ENCODE measurements around the gene CHD5. TPM values are rescaled to one million over a fixed set of nuclear protein-coding genes. Genes with fewer than 3 reads are reported as not detected.
"Not testable (repeated sequence)": the region's sequence is repeated elsewhere in the genome, so short reads cannot be mapped to it uniquely, and the experiment has no call there.

Gene CHD5
- total RNA-seq, result 0.09 TPM

DNA sequence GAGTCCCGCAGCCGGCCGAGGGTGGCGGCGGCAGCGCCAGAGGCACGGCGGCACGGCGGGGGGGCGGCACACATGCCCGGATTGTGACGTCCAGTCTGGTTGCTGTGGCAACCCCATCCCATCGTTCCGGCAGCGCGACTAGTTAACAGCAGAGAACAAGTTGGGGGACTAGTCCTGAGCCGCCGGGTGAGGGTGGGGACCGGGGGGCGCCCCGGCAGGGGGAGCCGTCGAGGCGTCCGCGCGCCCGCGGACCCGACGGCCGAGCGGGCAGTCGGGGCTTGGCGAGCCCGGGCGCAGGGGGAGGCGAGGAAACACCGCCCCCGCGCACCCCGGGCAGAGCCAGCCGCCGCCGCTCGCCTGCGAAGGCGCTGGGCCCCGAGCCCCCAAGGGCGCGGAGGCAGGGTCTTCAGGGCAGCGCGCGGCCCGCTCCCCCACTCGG, at the start of gene CHD5:
TSS of gene CHD5 (minus strand) at position 54 of the 439 bp plus-strand sequence. CDS start 298 bp downstream, outside the sequence.
- intact Hi-C loops (cut with DNase I), result no loop called here
- ATAC-seq, result no peak
- no peak for DNase-seq (ENCODE audit: low spot score)

DNA sequence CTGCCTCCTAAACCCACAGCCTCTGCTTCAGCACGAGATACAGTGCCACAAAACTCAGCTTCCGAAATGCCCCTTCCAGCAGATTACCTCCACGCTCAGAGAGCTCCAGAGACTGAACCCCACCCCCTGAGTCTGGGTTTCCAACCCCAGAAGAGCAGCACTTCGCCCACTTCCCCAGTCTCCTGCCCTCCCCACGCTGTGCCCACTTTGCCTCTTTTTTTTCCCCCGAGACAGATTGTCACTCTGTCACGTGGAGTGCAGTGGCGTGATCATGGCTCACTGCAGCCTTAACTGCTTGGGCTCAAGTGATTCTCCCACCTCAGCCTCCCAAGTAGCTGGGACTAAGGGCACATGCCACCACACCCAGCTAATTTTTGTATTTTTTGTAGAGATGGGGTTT, 45.5 kb upstream of the CHD5 start:
- intact Hi-C loops (cut with DNase I), result no loop called here
- DNase-seq (ENCODE audit: low spot score) (no peak), ATAC-seq (no peak)

DNA sequence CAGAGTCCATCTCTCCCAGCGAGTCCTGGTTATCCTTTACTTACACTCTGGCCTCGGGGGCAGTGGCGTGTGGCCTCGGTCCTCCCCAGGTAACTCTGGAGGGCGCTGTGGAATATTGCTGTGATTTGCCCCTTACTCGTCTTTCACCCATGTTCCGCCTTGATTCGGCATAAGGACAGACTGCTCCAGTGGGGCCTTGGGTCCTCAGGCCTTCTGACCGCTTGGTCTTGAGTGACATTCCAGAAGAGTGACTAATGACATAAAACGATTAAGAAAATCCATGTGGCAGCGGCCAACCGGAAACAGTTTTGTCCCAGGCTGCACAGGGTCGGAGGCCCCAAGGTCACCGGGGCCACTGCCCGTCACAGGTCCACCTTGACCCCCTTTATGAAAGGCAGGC, 44.6 kb upstream of the CHD5 start:
- no peak for DNase-seq (ENCODE audit: low spot score)
- no peak for ATAC-seq
- intact Hi-C loops (cut with DNase I), result no loop called here

DNA sequence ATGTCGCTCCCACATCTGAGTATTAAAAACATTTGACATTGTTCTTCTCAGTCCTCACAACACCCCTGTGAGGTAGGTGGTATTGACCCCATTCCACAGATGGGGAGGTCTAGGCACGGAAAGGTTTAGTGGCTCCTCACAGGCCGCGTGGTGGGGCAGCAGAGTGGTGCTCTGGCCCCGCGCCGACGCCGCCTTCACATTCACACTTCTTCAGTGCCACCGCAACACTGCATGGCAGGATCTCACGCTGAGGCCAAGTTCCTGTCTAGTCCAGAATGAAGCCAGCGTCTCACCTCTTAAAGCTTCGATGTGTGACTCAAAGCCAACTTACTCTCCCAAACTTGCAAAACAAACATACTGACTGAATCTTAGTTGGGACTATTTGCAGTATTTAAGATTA, 43.5 kb upstream of the CHD5 start:
- intact Hi-C loops (cut with DNase I), result no loop called here
- no peak for DNase-seq (ENCODE audit: low spot score)
- no peak for ATAC-seq

DNA sequence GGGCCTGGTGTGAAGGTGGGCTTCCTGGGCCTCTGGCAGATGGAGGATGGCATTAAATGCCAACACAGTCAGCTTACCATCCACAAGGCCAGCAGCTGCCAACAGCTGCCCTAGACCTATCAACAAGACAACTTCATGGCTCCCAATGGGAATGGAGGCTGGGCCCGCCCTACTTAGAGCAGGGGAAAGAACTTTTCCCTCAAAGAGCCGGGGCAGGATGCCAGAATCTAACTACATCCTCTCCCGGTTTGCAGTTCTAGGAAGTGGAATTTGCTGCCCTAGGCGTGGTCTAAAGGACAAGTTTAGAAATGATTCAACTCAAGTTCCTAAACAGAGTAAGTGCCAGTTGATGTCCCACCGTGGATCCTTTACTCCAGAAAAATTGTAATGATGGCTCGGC, 42.5 kb upstream of the CHD5 start:
- ATAC-seq (peak; percentile 81), DNase-seq (ENCODE audit: low spot score) (peak; percentile 86)
- intact Hi-C loops (cut with DNase I), result no loop called here

DNA sequence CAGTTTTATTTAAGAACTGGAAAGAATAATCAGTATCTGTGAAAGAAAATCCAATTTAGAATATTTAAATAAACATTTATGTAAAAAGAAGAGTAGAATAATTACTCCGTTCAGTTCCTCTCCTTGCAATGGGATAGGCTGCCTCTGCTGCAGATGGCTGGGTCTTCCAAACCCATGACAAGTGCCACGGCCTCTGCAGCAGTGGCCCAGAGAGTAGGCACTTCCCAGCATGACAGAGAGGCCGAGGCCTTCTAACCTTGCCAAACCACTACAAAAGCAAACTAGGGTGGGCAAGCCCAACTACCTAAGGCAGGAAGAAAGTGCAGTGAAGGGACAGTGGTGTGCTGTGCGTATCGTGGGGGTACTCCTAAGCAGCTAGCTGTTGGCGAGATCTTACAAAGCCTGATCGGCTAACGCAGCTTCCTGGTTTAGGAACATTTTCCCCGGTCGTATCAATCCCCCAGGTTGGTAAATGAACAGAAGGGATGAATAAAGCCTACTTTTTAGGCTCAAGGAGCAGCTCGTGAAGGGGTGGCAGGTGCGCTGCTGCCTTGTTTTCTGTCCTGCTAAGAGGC, 41.2 kb upstream of the CHD5 start:
- ATAC-seq (no peak), DNase-seq (ENCODE audit: low spot score) (no peak)
- intact Hi-C loops (cut with DNase I), result no loop called here

DNA sequence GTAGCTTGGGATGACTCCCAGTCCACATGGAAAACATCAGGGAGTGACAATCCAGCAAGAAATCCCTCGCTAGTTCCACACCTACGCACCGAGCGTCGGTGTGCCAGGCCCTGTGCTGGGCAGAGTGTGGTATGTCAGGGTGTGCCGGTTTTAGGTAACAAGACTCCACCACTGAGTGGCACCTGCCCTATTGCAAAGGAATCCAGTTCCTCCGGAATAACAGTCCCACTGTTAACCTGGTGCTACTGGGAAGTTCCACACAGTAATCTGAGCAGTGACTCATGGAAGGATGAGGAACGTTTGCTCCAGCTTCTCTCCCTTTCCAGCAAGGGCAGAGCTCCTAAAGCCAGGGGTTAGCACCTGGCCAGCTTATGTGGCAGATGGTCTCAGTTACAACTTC, 40.1 kb upstream of the CHD5 start:
- intact Hi-C loops (cut with DNase I), result no loop called here
- ATAC-seq (no peak), DNase-seq (ENCODE audit: low spot score) (no peak)

DNA sequence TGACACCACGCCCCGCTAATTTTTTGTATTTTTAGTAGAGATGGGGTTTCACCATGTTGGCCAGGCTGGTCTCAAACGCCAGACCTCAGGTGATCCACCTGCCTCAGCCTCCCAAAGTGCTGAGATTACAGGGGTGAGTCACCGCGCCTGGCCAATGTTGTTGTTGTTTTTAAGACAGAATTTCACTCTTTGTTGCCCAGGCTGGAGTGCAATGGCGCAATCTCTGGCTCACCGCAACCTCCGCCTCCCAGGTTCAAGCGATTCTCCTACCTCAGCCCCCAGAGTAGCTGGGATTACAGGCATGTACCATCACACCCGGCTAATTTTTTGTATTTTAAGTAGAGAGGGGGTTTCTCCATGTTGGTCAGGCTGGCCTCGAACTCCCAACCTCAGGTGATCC, 39.5 kb upstream of the CHD5 start:
- ATAC-seq; intact Hi-C loops (cut with DNase I); DNase-seq (ENCODE audit: low spot score): not testable (repeated sequence)

DNA sequence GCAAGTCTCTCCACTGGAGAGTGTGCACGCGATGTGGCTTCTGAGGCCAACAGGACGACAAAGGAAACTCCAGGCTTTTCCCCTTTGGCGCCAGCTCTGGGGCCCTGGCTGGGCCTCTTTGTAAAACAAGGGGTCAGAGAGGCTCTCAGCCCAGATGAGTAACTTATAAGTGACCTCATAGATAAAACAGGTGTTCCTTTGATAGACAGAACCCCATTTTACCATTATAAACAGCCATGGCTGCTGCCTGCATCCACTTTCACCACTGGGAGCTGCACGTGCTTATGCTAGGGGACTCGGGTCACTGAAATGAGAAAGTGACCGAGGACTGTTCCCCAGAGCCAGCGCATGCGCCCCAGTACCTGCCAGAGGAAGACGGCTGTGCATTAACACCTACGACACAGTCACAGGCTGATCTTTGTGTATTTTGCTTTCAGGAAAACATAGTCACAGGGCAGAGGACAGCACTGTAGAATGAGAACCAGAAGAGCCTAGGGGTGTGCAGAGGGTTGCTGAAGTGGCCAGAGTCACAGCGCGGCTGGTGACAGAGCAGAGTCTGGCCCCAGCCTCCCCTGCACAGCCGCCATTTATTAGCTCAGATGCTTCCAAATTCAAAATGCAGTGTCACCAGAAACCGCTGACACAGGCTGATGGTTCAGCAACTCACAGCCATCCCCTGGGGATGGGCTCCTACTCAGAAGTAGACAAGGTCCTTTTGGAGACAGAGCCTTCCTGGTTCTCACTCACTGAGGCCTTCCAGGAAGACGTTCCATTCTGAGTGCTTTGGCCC, 38.4 kb upstream of the CHD5 start:
- DNase-seq (ENCODE audit: low spot score), result no peak
- intact Hi-C loops (cut with DNase I), result no loop called here
- ATAC-seq, result no peak

DNA sequence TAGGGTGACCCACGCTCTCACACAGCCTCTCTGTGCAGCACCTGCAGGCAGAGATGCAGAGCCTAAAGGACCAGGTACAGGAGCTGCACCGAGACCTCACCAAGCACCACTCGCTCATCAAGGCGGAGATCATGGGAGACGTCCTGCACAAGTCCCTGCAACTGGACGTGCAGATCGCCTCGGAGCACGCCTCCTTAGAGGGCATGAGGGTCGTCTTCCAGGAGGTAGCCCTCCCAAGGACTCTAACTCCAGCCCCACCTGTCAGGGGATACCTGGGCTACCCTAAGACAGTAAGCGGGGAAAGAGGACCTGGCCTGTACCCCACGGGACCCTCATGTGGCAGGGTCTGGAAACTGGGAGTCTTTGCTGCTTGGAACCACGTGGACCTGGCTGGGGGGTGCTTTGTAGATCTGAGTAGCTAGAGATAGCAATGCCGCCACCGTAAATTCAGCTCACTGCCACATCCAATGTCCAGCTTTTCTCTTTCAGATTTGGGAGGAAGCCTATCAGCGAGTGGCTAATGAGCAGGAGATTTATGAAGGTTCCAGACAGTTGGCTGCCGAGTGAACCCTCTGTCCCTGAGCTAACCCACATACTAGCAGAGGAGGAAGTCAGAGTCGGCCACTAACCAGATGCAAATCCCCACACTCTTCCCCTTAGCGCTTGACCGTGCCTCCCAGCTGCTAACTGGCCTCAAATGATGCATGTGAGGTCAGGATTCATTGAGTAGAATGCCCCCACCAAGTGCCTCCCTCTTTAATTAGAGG, 32.3 kb upstream of the CHD5 start:
- DNase-seq (ENCODE audit: low spot score), result no peak
- intact Hi-C loops (cut with DNase I), result no loop called here

DNA sequence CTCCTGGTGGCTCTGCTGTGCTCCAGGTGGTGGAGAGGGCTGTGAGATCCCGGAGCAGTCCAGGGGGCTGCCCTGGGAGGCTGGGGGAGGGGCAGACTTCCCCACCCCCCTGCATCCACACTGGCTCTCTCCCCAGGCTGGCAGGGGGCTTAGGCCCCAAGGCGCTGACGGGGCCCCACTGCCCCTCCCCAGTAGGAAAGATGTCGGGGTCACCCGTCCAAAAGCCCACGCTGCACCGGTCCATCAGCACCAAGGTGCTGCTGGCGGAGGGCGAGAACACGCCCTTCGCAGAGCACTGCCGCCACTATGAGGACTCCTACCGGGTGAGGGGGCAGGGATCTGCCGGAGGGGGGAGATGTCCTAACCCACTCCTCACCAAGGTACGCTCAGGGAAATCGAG, 31.6 kb upstream of the CHD5 start:
- intact Hi-C loops (cut with DNase I), result no loop called here
- ATAC-seq (no peak), DNase-seq (ENCODE audit: low spot score) (no peak)

More for the DNA sequence above, 32.3 kb upstream of the CHD5 start:
- no peak for ATAC-seq

DNA sequence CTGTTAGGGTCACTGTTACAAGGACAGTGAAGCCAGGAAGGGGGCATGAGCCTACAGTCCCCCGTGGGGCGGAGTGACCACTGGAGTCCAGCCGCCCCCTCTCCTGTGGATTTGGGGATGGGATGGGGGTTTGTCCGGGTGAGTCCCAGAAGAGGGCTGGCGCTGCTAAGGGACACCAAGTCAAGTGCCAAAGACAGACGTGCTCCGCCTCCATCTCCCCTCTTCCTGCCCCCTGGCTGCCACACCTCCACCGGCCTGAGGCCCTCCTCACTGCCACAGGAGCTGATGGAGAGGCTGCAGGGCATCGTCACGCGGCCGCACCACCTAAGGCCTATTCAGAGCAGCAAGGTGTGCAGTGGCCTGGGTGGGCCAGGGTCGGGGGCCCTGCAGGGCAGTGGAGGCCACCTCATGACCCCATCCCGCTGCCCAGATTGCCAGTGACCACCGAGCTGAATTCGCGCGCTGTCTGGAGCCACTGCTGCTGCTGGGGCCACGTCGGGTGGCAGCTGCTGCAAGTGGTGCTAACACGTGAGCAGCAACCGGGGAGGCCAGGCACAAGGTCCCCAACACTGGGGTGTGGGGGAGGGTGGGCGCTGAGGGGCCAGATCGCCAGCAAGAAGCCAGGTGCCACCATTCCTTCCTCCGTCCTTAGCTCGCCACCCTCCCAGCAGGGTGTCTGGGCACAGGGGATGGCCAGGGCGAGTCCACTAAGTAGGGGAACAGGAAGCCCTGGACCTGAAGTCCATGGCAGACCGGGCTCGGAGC, 30.7 kb upstream of the CHD5 start:
- intact Hi-C loops (cut with DNase I), result no loop called here

DNA sequence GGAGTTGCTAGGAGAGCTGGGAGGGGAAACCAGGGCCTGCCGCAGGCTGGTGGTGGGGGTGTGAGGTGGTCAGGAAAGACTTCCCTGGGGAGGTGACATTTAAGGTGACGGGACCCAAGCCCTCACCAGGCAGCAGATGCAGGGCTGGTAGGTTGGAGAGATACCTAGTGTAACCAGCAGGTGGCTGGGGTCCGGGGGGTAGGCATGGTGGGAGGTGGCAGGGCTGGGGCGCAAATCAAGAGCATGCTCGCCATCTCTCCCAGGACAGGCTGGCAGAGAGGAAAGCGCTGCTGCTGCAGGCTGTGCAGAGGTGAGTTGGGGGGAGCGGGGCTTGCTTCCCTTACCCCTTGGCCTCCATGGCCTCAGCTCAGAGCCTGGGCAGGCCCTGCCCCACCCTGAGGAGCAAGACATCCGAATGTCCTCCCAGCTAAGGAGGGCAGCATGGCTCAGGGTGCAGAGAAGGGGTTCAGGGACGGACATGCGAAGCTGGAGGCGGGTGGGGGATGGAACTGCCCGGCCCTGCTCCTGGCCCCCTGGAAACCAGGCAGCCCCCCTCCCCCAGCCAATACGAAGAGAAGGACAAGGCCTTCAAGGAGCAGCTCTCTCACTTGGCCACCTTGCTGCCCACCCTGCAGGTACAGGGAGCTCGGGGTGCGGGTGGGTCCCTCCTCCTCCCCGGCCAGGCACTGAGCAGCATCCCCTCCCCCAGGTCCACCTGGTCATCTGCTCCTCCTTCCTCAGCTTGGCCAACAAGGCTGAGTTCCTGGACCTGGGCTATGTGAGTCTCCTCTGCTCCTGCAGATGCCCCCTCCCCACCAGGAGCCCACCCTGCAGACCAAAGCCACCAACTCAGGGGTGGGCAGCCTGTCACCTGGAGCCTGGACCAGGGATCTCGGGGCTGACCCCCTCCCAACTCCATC, 29.8 kb upstream of the CHD5 start:
- intact Hi-C loops (cut with DNase I), result no loop called here

More for the DNA sequence above, 30.7 kb upstream of the CHD5 start:
- no peak for ATAC-seq
- no peak for DNase-seq (ENCODE audit: low spot score)

DNA sequence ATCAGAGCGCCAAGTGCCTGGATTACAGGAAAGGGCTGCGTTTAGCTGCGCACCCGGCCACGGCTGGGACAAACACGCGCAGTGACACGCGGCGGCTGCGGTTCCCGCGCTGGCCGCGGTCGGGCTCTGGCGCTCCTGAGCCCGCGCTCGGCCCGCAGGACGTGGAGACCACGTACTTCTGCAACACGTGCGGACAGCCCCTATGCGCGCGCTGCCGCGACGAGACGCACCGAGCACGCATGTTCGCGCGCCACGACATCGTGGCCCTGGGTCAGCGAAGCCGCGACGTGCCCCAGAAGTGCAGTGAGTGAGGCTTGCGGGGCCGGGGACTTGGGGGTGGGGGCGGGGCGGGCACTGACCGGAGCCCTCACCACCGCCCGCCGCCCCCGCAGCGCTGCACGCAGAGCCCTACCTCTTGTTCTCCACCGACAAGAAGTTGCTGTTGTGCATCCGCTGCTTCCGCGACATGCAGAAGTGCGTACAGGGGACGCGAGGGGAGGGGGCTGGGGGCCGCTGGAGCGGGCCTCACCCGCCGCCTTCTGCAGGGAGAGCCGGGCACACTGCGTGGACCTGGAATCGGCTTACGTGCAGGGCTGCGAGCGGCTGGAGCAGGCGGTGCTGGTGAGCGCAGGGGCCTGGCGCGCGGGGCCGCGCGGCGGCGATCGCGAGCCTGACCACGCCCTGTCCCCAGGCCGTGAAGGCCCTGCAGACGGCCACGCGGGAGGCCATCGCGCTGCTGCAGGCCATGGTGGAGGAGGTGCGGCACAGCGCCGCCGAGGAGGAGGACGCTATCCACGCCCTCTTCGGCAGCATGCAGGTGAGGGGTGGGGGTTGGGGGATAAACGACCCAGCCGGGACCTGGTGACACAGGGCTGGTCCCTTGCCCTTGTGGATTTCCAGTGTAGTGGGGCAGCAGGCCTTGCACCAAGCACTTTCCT, 28.9 kb upstream of the CHD5 start:
- intact Hi-C loops (cut with DNase I), result no loop called here
- ATAC-seq (peak; percentile 54), DNase-seq (ENCODE audit: low spot score) (no peak)

More for the DNA sequence above, 29.8 kb upstream of the CHD5 start:
- no peak for DNase-seq (ENCODE audit: low spot score)
- ATAC-seq, result no peak

DNA sequence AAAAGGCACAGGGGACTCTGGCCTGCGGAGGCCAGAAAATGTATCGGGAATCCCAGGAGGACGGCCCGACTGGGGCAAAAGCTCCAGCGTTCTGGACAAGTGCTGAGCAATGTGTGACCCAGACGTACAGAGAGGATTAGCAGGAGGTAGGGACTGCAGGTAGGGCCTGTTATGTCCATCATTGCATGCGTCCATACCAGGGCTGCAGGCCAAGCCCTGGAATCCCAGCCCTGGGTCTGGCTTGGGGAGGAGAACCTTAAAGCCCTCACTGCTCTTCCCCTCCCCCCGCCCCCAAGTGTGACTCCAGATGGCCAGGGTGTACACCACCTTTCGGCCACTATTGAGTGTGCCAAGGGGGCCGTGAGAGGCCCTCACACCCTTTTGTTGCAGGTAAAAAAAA, 27.8 kb upstream of the CHD5 start:
- ATAC-seq (no peak), DNase-seq (ENCODE audit: low spot score) (no peak)
- intact Hi-C loops (cut with DNase I), result no loop called here

DNA sequence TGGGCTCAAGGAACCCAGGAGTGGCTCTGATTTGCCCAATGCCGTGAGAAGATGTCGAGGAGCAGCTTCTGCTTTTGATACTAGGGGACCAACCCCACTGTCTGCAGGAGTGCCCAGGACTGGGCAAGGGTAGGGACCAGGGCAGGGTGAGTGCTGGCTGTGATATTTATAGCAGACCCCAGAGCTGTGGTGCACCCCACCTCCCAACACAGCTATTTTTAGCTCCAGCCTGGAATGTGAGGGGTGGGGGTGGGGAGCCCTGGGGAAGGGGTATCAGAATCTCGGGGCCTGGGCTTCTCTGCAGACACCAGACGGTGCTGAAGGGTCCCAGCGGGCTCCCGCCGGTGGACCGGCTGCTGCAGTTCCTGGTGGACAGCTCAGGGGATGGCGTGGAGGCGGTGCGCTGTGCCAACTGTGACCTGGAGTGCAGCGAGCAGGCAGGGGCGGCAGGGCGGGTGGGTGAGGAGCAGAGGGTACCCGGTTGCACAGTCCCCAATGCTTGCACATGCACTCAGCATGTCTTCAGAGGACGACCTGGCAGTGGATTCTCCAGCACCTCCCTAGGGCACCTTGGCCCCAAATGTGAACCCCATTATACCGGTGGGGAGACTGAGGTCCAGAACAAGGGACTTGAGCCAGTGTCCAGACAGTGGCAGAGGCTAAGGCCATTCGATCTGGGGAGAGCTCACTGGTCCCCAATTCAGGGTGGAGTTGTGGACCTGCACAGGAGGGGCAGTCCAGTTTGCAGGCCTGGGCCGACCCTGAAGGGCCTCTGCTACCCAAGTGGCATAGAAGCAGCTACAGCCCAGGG, 27.2 kb upstream of the CHD5 start:
- intact Hi-C loops (cut with DNase I), result no loop called here
- no peak for ATAC-seq

DNA sequence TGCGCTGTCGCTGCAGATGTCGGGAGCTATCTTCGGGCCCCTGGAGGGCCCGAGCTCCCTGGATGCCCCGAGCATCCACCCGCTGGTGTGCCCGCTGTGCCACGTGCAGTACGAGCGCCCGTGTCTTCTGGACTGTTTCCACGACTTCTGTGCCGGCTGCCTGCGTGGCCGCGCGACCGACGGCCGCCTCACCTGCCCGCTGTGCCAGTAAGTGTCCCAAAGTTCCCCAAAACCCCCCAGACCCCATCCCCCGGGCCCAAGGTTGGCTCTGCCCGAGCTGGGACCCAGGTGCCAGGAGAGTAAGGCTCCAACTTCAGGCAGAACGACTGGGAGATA, 26.4 kb upstream of the CHD5 start:
- intact Hi-C loops (cut with DNase I), result no loop called here
- DNase-seq (ENCODE audit: low spot score) (no peak), ATAC-seq (no peak)

More for the DNA sequence above, 27.2 kb upstream of the CHD5 start:
- DNase-seq (ENCODE audit: low spot score), result no peak

Measured in sciatic nerve (tissue), 2 donors.